ENCODE measurements around the gene LGALS7B.

- TF ChIP-seq EP300 (IDR thresholded peaks at IDR 0.05) = no peak
- TF ChIP-seq CTCF (IDR thresholded peaks at IDR 0.05) = no peak
- TF ChIP-seq POLR2AphosphoS5 (IDR thresholded peaks at IDR 0.05) = no peak
- no peak for TF ChIP-seq POLR2A (IDR thresholded peaks at IDR 0.05)
Measured at GRCh38 chr19:38809592-38810252, 20.7 kb downstream of the LGALS7B start.
